ENCODE data around the gene PET100. TPM values are rescaled to one million over a fixed set of nuclear protein-coding genes. Genes with fewer than 3 reads are reported as not detected.

The PET100 gene
- total and polyA plus RNA-seq, 10 donors, result 8.7 to 130 (median 86.8) TPM

GRCh38 chr19:7655581-7655980 is 26.0 kb downstream of the PET100 start:
- intact Hi-C loops (cut with DNase I; ENCODE audit: low total_unique reads), result no loop called here
- H3K4me3 ChIP-seq, result peak overlapping the region in 1 of 8 donors; percentile 4
- TF ChIP-seq, protein P1, sequence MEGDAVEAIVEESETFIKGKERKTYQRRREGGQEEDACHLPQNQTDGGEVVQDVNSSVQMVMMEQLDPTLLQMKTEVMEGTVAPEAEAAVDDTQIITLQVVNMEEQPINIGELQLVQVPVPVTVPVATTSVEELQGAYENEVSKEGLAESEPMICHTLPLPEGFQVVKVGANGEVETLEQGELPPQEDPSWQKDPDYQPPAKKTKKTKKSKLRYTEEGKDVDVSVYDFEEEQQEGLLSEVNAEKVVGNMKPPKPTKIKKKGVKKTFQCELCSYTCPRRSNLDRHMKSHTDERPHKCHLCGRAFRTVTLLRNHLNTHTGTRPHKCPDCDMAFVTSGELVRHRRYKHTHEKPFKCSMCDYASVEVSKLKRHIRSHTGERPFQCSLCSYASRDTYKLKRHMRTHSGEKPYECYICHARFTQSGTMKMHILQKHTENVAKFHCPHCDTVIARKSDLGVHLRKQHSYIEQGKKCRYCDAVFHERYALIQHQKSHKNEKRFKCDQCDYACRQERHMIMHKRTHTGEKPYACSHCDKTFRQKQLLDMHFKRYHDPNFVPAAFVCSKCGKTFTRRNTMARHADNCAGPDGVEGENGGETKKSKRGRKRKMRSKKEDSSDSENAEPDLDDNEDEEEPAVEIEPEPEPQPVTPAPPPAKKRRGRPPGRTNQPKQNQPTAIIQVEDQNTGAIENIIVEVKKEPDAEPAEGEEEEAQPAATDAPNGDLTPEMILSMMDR (IDR thresholded peaks at IDR 0.05 in 8 of 11, conservative IDR thresholded peaks at IDR 0.05 in 3 of 11), result no peak
- no peak for TF ChIP-seq POLR2A (IDR thresholded peaks at IDR 0.05)
- peak in 1 of 3 donors; percentile 38 for TF ChIP-seq POLR2AphosphoS5 (IDR thresholded peaks at IDR 0.05)
- H3K4me1 ChIP-seq, result peaks cover 3 to 78% (median 29%) of the 10 kb centered on the region in 6 donors
- peak overlapping the region in 7 of 8 donors; percentile 72 to 93 (median 88) for H3K27ac ChIP-seq
- H3K27me3 ChIP-seq (replicated peaks in 1 of 7), result peaks cover 0 to 10% (median 0%) of the 10 kb centered on the region in 7 donors
- DNase-seq, result no peak
- H3K36me3 ChIP-seq, result no peaks in the 10 kb centered on the region
- 37 to 60% (median 47%) methylated on average over 8 of the region's 8 CpGs for WGBS, 5 donors
- no peaks in the 10 kb centered on the region for H3K9me3 ChIP-seq

GRCh38 chr19:7657131-7657751 is 27.6 kb downstream of the PET100 start:
- no peak for DNase-seq
- Histone ChIP-seq H3K4me1 (peaks cover 1 to 66% (median 21%) of the 10 kb centered on the region in 6 donors), H3K36me3 (no peaks in the 10 kb centered on the region), H3K27ac (peak overlapping the region in 7 of 8 donors; percentile 72 to 93 (median 88)), H3K27me3 (replicated peaks in 1 of 7) (no peaks in the 10 kb centered on the region), H3K9me3 (no peaks in the 10 kb centered on the region), H3K4me3 (peak overlapping the region in 1 of 8 donors; percentile 61)
- intact Hi-C loops (cut with DNase I; ENCODE audit: low total_unique reads), result no loop called here
- TF ChIP-seq, protein P1 (IDR thresholded peaks at IDR 0.05 in 8 of 11, conservative IDR thresholded peaks at IDR 0.05 in 3 of 11), result no peak
- no peak for TF ChIP-seq POLR2A (IDR thresholded peaks at IDR 0.05)
- TF ChIP-seq POLR2AphosphoS5 (IDR thresholded peaks at IDR 0.05), result no peak
- 24 to 53% (median 32%) methylated on average over 13 to 14 of the region's 14 CpGs for WGBS, 5 donors

DNA sequence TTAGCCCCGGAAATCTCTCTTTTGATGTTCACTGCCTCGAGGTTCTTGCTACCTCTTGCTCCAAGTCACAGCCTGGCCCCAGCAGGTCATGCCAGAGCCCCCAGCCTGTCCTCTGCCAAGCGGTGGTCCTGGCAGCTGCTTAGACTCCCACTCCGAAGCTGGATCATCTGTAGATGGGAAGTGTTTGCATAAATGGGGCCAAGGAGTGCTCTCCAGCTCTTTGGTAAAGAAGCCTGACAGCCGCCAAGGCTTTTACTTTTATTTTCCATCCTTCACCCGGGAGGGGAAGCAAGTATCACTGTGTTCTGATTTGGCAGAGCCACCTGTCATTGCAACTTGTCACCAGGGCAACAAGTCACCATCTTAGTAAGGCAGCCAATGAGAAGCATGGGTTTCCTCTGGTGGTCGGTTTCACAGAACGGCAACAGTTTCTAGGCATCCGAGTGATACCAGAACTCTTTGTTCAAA is 28.7 kb downstream of the PET100 start:
- DNase-seq, result no peak
- Histone ChIP-seq H3K4me1 (peaks cover 0 to 56% (median 15%) of the 10 kb centered on the region in 6 donors), H3K4me3 (peak overlapping the region in 4 of 8 donors; percentile 15 to 61 (median 22)), H3K36me3 (no peaks in the 10 kb centered on the region), H3K27ac (peak overlapping the region; percentile 67 to 93 (median 86)), H3K9me3 (no peaks in the 10 kb centered on the region), H3K27me3 (replicated peaks in 1 of 7) (peaks cover 0 to 1% (median 0%) of the 10 kb centered on the region in 7 donors)
- WGBS, 5 donors, result 26 to 37% (median 31%) methylated on average over 9 of the region's 9 CpGs
- intact Hi-C loops (cut with DNase I; ENCODE audit: low total_unique reads), result no loop called here
- peak in 1 of 3 donors; percentile 18 for TF ChIP-seq POLR2AphosphoS5 (IDR thresholded peaks at IDR 0.05)
- TF ChIP-seq POLR2A (IDR thresholded peaks at IDR 0.05), result no peak
- TF ChIP-seq, protein P1 (IDR thresholded peaks at IDR 0.05 in 8 of 11, conservative IDR thresholded peaks at IDR 0.05 in 3 of 11), result no peak

DNA sequence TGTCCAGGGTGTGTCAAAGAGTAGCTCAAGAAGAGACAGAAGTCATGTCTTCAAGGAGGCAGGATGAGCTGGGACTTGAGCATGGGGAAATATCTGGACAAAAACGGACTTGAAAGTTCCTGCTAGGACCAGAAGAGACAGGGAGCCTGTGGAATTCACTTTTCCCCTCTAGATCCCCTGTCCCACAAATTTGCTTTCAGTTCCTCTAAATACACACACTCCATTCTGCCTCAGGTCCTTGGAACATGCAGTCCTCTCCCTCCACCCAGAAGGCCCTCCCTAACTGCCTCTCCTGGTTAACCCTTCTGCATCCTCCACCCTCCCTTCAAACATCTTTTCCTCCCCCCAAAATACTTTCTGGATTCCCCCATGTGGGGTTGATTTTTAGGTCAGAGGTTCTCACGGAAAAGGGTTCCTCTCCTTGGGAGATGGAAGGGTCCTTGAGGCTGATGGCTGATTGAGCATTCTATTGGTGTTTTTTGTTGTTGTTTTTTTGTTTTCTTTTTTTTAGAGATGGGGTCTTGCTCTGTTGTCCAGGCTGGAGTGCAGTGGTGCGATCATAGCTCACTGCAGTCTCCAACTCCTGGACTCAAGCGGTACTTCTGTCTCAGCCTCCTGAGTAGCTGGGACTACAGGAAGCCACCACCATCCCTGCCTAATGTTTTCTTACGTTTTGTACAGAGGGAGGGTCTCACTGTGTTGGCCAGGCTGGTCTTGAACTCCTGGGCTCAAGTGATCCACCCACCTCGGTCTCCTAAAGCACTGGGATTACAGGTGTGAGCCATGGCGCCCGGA is 32.3 kb downstream of the PET100 start:
- TF ChIP-seq POLR2AphosphoS5 (IDR thresholded peaks at IDR 0.05), result no peak
- TF ChIP-seq, protein P1 (IDR thresholded peaks at IDR 0.05 in 8 of 11, conservative IDR thresholded peaks at IDR 0.05 in 3 of 11), result no peak
- Histone ChIP-seq H3K36me3 (no peaks in the 10 kb centered on the region), H3K4me3 (no peak overlapping the region), H3K27ac (no peak overlapping the region), H3K4me1 (peaks cover 0 to 23% (median 15%) of the 10 kb centered on the region in 6 donors), H3K27me3 (replicated peaks in 1 of 7) (peaks cover 0 to 14% (median 0%) of the 10 kb centered on the region in 7 donors), H3K9me3 (no peaks in the 10 kb centered on the region)
- 78 to 82% (median 78%) methylated on average over 8 of the region's 8 CpGs for WGBS, 5 donors
- no peak for DNase-seq
- intact Hi-C loops (cut with DNase I; ENCODE audit: low total_unique reads), result no loop called here

All from spleen (tissue), 11 donors.